ENCODE results near the gene UGT3A2.
"Not testable (repeated sequence)": the region's sequence is repeated elsewhere in the genome, so short reads cannot be mapped to it uniquely, and the experiment has no call there.

Gene UGT3A2

DNA sequence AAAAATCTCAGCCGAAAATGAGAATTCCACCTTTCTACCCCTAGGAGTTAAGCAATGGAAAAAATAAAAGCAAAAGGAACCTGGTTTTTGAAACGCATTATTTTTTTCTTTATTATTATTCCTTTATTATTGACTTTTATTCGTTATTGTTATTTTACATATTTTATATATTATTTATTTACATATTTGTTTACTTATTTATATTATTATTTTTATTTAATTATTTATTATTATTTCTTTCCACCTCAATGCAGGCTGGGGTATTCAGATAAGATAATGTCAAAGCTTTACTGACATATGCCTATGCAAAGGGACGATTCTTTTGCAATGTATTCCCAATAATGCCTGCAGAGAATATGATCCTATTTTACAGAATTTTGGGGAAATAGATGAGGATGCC is 16.7 kb downstream of the UGT3A2 start:
- no peak for DNase-seq

- peak; percentile 25 for DNase-seq
Measured at GRCh38 chr5:36047384-36048160, 19.1 kb downstream of the UGT3A2 start.

DNA sequence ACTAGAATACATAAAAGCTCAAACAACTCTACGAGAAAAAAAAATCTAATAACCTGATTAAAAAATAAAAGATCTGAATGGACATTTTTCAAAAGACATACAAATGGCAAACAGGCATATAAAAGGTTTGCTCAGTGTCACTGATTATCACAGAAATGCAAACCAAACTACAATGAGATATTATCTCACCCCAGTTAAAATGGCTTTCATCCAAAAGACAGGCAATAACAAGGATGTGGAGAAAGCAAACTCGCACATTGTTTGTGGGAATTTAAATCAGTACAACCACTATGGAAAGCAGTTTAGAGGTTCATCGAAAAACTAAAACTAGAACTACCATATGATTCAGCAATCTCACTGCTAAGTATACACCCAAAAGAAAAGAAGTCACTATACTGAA is 20.8 kb downstream of the UGT3A2 start:
- DNase-seq = no peak

- no peak for DNase-seq
Measured at GRCh38 chr5:36041537-36041845, 25.2 kb downstream of the UGT3A2 start.

GRCh38 chr5:36040651-36041536 is 25.8 kb downstream of the UGT3A2 start:
- peak; percentile 97 for DNase-seq

GRCh38 chr5:36035696-36036095 is 31.0 kb downstream of the UGT3A2 start:
- DNase-seq = no peak

- not testable (repeated sequence) for DNase-seq
Measured at GRCh38 chr5:36034536-36035134, 32.0 kb downstream of the UGT3A2 start.

DNA sequence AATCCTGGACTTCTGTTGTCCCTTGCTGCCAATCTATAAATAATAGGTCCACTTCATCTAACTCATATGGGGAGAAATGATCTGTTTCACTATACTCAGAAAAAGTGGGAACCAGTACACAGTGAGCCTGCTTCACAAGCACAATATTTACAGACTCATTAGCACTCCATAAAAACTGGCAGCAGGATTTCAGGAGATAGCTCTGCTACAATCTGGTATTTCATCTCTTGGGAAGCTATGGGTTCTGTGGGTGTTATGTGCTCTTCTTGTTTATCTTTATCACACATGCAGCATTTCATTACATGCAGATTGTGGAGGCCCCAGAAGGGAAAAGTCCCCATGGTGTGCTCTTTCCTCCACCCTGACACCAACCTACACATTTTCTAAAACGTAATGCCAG is 33.2 kb downstream of the UGT3A2 start:
- no peak for DNase-seq

DNA sequence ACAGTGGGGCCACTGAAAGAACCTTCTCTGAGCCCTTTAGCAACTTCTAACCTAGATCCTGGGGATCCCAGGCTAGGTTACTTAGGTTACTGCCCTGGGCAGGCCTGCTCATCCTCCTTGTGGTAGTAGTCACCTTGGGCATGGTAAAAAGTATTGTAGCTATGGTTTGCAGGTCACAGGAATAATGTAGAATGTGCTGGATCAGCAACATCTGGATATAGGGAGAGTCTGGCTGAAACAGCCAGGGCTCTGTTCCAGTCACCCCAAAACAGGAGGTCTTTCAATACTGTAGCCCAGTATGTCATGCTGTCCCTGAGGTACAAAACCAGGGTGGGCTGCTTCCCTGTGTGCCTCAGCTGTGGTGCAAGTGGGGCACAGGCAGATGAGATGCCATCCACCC is 33.6 kb downstream of the UGT3A2 start:
- DNase-seq = no peak

DNA sequence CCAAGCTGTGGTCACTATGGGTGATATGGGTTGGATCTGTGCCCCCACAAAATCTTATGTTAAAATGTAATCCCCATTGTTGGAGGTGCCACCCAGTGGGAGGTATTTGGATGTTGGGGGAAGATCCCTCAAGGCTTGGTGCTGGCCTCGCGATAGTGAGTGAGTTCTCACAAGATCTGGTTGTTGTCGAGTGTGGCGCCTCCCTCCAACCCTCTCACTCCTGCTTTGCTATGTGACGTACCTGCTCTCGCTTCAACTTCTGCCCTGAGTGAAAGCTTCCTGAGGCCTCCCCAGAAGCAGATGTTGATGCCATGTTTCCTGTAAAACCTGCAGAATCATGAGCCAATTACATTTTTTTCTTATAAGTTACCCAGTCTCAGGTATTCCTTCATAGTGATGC is 35.5 kb downstream of the UGT3A2 start:
- DNase-seq = no peak

DNA sequence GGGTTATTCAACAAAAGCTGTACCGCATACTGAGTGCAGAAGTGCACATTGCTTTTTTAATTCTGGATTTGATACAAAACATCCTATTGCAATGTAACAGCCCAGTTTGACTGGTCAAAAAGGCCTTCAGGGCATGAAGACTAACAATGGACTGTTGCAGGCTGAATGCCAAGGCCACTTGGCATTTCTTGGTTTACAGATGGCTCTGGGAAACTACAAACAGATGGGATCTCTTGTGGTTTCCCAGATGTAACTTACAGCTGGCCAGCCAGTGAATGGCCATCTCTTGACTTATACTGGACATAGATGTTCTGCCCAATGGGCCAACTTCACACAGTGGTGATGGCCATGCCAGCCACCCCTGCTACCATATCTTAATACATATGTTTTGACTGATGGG is 36.8 kb downstream of the UGT3A2 start:
- no peak for DNase-seq

DNA sequence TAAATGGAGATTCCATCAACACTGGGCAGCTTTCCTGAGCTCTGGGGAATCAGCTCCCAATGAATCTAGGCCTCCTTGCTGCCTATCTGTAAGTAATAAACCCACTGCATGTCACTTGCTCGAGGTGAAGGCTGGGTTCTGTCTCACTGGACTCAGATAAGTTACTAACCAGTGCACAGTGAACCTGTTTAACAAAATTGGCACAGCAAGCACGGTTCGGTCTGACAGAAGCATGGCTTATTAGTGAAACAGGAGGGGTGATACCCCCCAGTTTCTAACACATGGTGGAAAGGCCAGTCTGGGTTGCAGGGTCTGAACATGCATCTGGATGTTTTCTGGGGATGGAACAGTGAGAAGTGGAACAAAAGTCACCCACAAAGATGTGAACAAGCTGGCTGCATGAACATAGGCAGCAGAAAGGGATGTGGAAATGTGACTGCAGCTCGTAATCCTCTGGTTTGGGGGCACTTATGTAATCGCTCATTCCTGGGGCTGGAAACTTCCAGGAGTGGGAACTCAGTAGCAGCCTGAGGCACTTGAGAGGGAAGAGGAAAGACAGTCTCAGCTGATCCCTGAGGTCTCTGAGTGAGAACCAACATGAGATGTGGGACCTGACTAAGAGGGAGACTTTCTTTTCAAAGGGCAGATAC is 37.7 kb downstream of the UGT3A2 start:
- no peak for DNase-seq

- DNase-seq = no peak
Measured at GRCh38 chr5:36027711-36028110, 39.0 kb downstream of the UGT3A2 start.

DNA sequence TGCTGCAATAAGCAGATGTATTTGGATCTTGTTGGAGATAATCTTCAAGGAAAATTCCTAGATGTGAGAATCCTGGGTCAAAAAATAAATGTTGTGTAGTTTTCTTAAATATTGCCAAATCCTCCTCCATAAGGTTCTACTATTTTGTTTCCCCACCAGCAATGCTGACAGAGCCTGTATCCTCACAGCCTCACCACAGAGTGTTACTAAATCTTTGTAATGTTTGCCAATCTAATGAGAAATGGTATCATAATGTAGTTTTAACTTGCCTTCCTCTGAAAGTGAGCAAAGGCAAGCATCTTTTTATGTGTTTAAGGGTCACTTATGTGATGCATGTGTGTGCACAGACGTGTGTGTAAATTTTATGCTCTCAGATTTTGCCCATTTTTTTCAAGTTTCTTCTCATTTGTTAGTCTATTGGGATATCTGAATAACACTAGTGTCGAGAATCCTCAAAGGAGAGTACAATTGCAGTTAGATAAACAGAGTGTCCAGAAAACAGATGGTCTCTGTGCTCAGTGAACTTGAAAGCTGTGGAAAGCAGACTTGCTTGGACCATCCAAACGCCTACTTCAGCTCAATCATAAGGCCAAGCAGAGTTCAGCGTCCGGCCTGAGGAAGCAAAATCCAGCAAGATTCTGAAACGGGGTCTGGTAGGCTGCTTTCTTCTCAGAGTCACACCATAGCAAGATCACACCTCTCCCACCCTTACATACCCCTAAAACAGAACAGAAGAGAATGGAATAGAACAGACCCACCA is 39.8 kb downstream of the UGT3A2 start:
- DNase-seq = no peak

DNA sequence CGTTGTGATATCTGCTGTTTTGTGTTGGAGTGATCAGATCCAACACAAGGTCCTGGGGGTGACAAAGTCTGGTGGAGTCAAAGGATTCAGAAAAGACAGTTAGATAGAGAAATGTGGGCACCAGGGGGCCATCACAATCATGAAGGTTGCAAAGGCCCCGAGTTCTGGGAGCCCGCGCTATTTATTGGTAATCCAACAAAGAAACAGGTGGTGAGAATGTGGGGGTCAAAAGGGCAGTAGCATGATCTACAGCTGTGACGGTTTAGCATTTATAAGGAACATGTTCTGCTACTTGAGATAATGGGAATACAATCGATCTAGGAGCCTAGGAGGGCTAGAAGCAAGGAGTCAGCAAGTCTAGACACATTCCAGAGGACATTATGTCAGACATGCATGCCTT is 44.4 kb downstream of the UGT3A2 start:
- not testable (repeated sequence) for DNase-seq

- DNase-seq = not testable (repeated sequence)
Measured at GRCh38 chr5:36019584-36019983, 47.1 kb downstream of the UGT3A2 start.

GRCh38 chr5:36017622-36018021 is 49.1 kb downstream of the UGT3A2 start:
- DNase-seq = no peak

DNA sequence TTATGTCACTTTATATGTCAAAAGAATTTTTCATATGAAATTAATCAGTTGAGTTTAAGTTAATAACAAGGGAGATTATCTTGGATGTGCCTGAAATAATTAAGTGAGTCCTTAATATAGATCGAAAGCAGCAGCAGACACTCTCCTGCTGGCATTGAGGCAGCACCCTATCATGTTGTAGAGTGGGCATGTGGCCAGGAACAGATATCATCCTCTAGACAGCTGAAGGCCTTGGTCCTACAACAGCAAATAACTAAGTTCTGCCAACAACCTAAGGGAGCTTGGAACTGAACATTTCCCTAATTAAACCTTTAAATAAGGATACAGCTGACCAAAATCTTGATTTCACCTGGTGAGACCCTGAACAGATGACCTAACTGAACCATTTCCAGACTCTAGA is 49.7 kb downstream of the UGT3A2 start:
- no peak for DNase-seq

DNA sequence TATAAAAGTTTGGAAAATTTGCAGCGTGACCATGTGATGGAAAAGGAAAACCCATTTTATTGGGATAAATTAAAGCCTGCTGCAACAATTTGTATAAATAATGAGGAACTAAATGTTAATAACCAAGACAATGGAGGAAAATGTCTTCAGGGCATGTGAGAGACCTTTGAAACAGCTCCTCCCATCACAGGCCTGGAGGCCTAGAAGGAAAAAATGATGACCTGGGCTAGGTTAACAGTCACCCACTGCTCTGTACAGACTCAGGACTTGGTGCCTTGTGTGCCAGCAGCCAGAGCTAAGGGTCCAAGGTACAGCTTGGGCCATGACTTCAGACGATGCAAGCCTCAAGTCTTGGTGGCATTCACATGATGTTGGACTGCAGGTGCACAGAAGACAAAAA is 53.5 kb downstream of the UGT3A2 start:
- no peak for DNase-seq

- no peak for DNase-seq
Measured at GRCh38 chr5:36009698-36010097, 57.0 kb downstream of the UGT3A2 start.

GRCh38 chr5:36007366-36007765 is 59.3 kb downstream of the UGT3A2 start:
- no peak for DNase-seq

DNA sequence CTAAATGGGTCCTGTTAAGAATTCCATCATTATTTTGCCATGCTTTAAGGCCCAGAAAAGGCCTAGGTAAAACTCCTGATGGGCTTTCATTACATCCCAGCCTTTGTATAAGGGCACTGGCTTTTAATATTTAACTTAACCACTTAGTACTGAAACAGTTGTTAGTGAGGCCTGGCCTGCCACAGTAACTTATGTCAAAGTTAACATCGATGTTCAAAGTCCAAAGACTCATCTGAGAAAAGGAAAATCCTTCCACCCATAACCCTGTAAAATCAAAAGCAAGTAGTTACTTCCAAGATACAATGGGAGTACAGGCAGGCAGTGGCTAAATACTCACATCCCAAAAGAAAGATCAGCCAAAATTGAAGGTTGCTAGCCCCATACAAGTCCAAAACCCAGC is 60.5 kb downstream of the UGT3A2 start:
- DNase-seq = no peak

DNA sequence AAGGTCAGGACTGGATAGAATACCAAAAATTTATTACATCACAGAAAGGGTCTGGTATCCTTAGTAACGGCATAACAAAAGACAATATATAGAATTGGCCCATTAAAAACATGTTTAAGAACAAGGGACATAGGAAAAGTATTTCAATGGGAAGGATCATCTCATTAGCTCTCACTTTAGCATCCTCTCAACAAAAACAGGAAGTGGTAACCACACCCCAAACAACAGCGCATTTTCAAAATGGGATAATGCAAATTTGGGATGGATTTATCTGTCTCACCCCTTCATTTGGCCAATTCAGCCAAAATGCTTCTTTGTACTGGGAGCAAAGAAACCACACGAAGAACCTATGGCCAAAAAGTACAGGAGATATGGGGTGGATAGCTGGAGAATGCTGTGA is 65.7 kb downstream of the UGT3A2 start:
- DNase-seq = no peak

Data from NCI-H1105 treated with DMSO at 0.1 percent for 48 hours (cell line).